ENCODE data around the gene UGT1A5. TPM values are rescaled to one million over a fixed set of nuclear protein-coding genes. Genes with fewer than 3 reads are reported as not detected.

UGT1A5 gene
- total RNA-seq, 2 experiments from 2014 or later = not detected

DNA sequence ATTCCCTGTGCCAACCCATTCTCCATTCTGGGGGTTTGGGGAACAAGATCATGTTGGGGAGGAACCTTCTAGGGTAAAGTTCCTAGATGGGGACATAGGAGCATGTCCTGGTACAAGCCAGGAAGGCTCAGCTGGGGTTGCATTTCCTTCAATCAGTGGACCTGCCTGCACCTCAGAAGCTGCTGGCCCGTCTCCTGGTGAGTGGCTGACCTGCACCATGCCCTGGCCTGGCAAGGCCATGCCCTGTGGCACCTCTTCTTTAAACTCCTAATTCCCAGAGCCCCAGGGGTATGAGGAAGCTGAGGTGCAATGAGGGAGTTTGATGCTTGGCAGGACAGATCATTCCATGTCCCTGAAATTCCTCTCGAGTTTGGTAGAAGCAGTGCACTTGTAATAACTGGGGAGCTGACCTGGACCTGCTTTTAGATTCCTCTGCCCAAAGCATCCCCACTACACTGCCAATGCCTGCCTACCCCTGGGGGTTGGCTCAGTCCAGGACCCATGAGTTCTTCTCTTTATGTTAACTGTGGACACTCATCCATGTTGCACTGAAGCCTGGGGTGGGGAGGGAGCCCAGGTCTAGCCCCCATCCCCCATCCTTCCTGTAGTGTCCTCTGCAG, 90.7 kb downstream of the UGT1A5 start:
- POLR2A ChIA-PET = no interaction called here
- Mint-ChIP-seq H3K27ac (no peak overlapping the region), H3K27me3 (peaks cover 22% of the 10 kb centered on the region), H3K9me3 (no peaks in the 10 kb centered on the region), H3K4me1 (peaks cover 7% of the 10 kb centered on the region), H3K4me3 (no peak overlapping the region), H3K36me3 (no peaks in the 10 kb centered on the region)
- ATAC-seq (ENCODE audit: low read depth) (no peak), DNase-seq (no peak)

DNA sequence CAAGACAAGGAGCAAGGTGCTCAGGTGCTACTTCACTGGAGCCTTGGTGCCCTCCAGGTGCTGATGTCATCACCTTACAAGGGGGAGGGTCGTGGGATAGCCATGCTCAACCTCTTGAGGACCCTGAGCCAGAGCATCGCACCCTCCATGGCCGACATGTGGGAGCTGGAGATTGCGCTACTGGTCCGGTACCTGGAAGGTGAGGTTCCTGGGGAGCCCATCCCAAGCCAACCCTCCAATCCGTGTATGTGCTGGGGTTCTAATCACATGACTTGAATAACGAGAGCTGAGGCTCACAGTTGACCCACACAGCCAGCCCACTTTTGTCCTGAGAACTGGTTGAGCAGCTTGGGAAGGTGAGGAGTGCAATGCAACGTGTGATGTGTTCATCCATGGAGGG, 91.3 kb downstream of the UGT1A5 start:
- Mint-ChIP-seq H3K27ac (no peak overlapping the region), H3K27me3 (peaks cover 20% of the 10 kb centered on the region), H3K4me3 (no peak overlapping the region), H3K9me3 (no peaks in the 10 kb centered on the region), H3K4me1 (peaks cover 7% of the 10 kb centered on the region), H3K36me3 (no peaks in the 10 kb centered on the region)
- no peak for ATAC-seq (ENCODE audit: low read depth)
- no peak for DNase-seq
- POLR2A ChIA-PET = no interaction called here

GRCh38 chr2:233807215-233807865, 94.6 kb downstream of the UGT1A5 start:
- H3K27me3 Mint-ChIP-seq = peaks cover 20% of the 10 kb centered on the region
- H3K4me3 Mint-ChIP-seq = no peak overlapping the region
- no peak for DNase-seq
- no peak overlapping the region for H3K27ac Mint-ChIP-seq
- H3K9me3 Mint-ChIP-seq = no peaks in the 10 kb centered on the region
- no peak for ATAC-seq (ENCODE audit: low read depth)
- no peaks in the 10 kb centered on the region for H3K36me3 Mint-ChIP-seq
- POLR2A ChIA-PET = no interaction called here
- H3K4me1 Mint-ChIP-seq = no peaks in the 10 kb centered on the region

DNA sequence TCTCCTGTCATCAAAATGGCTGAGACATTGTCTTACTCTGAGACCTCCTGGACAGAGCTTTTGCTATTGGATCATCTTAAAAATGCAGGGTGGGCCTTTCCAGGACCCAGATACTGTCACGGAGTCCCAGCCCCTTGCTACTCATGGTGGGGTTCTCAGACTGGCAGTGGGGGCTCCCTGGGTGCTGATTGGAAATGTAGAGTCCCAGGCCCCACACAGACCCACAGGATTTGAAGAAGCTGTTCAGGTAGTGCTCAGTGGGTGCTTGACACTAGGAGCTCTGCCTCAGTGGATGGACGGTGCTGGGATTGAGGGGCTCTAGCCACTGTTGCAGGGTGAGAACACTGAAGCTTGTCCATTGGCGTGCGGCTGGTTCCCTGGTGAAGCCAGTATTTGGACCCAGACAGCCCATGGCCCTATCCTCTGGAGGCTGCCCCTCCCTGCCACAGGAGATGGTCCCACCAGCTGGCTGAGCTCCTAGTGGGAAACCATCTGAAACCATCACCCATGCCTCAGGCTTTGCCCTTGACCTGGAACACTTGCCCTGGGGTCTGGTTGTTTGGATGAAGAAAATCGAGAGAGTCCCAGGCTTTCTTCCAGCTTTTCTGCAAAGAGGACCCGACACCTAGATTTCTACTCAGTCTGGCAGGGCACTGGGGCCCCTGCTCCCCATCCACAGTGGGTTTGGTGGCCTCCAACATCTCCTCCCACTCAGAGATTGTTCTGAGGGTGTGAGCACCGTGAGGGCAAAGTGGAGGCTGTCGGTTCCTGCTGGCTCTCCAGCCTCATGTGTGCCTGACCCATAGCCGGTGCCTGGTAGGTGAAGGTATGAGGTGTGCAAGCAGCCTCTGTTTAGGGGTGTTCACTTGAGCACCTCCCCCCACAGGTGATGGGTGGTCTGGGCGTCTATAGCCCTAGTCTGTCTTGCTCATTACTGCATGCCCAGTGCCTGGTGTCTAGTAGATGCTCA, 95.5 kb downstream of the UGT1A5 start:
- Mint-ChIP-seq H3K27me3 (peaks cover 17% of the 10 kb centered on the region), H3K9me3 (no peaks in the 10 kb centered on the region), H3K4me1 (no peaks in the 10 kb centered on the region), H3K27ac (no peak overlapping the region), H3K36me3 (no peaks in the 10 kb centered on the region), H3K4me3 (no peak overlapping the region)
- POLR2A ChIA-PET = interaction anchor here (0.5 kb wide), 1 partner anchor 106 kb away, joined by 4 read pairs; no protein-coding TSS in a partner anchor
- ATAC-seq (ENCODE audit: low read depth) = no peak
- no peak for DNase-seq

DNA sequence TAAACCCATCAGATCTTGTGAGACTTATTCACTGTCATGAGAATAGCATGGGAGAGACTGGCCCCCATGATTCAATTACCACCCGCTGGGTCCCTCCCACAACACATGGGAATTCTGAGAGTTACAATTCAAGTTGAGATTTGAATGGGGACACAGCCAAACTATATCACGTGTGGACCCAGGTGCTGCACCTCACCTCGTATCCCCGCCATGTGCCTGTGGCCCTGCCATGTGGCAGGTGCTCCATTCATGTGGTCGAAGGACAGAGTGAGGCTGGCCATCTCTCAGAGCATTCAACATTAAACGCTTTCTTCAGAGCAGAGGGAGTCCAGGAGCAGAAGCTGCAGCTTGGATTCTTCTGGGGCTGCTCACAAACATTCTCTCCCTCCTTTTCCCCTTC, 97.7 kb downstream of the UGT1A5 start:
- Mint-ChIP-seq H3K4me1 (no peaks in the 10 kb centered on the region), H3K4me3 (no peak overlapping the region), H3K27ac (no peak overlapping the region), H3K36me3 (no peaks in the 10 kb centered on the region), H3K9me3 (no peaks in the 10 kb centered on the region), H3K27me3 (peaks cover 11% of the 10 kb centered on the region)
- POLR2A ChIA-PET = no interaction called here
- ATAC-seq (ENCODE audit: low read depth) = no peak
- no peak for DNase-seq

GRCh38 chr2:233811087-233811486, 98.4 kb downstream of the UGT1A5 start:
- ATAC-seq (ENCODE audit: low read depth) = no peak
- no peak for DNase-seq
- peaks cover 12% of the 10 kb centered on the region for H3K27me3 Mint-ChIP-seq

DNA sequence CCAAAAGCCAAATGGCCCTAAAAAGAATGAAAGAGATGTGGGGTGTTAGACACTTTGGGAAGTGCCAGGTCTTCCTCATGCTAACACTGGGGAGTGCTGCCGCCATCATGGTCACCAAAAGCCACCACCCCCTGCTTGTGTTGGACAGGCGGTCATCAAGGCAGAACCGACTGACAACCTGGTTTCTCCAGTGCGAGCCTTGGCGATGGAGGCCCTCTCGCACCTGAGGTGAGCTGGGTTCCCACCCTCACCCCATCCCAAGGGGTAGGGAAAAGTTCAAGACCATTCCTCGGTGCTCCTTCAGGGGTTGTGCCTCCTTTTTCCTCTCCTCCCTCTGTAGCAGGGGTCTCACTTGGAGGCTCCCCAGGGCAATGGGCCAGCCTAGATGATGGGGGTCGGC, 99.0 kb downstream of the UGT1A5 start:
- ATAC-seq (ENCODE audit: low read depth) (no peak), DNase-seq (no peak)
- Mint-ChIP-seq H3K9me3 (no peaks in the 10 kb centered on the region), H3K27ac (no peak overlapping the region), H3K4me3 (no peak overlapping the region), H3K4me1 (no peaks in the 10 kb centered on the region), H3K27me3 (peaks cover 10% of the 10 kb centered on the region), H3K36me3 (no peaks in the 10 kb centered on the region)
- POLR2A ChIA-PET = no interaction called here

More at GRCh38 chr2:233811087-233811486, 98.4 kb downstream of the UGT1A5 start:
- H3K36me3 Mint-ChIP-seq = no peaks in the 10 kb centered on the region
- H3K9me3 Mint-ChIP-seq = no peaks in the 10 kb centered on the region
- no peak overlapping the region for H3K27ac Mint-ChIP-seq
- no peak overlapping the region for H3K4me3 Mint-ChIP-seq
- H3K4me1 Mint-ChIP-seq = no peaks in the 10 kb centered on the region
- POLR2A ChIA-PET = no interaction called here

- no peak for DNase-seq
- Mint-ChIP-seq H3K4me3 (no peak overlapping the region), H3K36me3 (no peaks in the 10 kb centered on the region), H3K9me3 (no peaks in the 10 kb centered on the region), H3K27me3 (peaks cover 10% of the 10 kb centered on the region), H3K27ac (no peak overlapping the region), H3K4me1 (peaks cover 3% of the 10 kb centered on the region)
- ATAC-seq (ENCODE audit: low read depth) = no peak
- POLR2A ChIA-PET = no interaction called here
Observed at GRCh38 chr2:233813236-233814055, 100.7 kb downstream of the UGT1A5 start.

DNA sequence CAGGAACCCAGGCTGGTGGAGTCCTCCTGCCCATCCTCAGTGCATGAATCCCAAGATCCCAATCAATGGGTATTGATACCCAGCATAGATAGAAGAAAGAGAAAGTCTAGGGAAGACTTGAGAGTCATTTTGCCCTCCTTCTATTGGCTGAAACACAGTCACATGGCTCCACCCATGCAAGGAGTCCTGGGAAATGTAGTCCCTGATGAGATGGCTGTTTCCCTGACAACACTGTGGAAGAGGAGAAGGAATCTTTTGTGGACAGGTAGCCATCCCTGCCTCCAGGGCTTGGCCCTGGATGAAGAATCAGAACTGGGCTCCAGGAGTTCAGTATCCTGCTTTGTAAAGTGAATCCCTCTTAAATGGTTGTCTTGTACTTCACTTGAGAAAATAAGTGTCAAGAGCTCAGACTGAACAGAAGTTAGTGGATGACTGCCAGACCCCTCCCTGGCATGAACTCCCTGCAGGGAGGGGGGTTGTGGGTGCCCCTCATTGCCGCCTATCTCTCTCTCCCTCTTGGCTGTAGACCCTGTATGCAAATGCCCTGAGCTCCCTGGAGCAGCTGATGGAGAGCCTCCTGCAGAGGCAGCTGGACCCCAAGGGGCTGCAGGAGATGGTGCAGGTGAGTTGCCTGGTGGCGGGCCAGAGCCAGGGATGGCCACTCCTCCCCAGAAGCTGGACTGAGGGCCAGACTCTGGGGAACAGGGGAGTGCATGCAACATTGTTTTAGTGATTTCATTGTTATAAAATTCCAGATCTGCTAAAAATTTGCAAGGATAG, 101.5 kb downstream of the UGT1A5 start:
- POLR2A ChIA-PET = no interaction called here
- no peak overlapping the region for H3K27ac Mint-ChIP-seq
- H3K4me3 Mint-ChIP-seq = no peak overlapping the region
- DNase-seq = no peak
- ATAC-seq (ENCODE audit: low read depth) = no peak
- H3K9me3 Mint-ChIP-seq = no peaks in the 10 kb centered on the region
- H3K4me1 Mint-ChIP-seq = peaks cover 3% of the 10 kb centered on the region
- peaks cover 10% of the 10 kb centered on the region for H3K27me3 Mint-ChIP-seq
- H3K36me3 Mint-ChIP-seq = no peaks in the 10 kb centered on the region

- Mint-ChIP-seq H3K36me3 (no peaks in the 10 kb centered on the region), H3K4me3 (no peak overlapping the region), H3K27me3 (peaks cover 10% of the 10 kb centered on the region), H3K9me3 (no peaks in the 10 kb centered on the region), H3K27ac (no peak overlapping the region), H3K4me1 (peaks cover 3% of the 10 kb centered on the region)
- no peak for DNase-seq
- POLR2A ChIA-PET = no interaction called here
- ATAC-seq (ENCODE audit: low read depth) = no peak
Observed at GRCh38 chr2:233815861-233816260, 103.2 kb downstream of the UGT1A5 start.

DNA sequence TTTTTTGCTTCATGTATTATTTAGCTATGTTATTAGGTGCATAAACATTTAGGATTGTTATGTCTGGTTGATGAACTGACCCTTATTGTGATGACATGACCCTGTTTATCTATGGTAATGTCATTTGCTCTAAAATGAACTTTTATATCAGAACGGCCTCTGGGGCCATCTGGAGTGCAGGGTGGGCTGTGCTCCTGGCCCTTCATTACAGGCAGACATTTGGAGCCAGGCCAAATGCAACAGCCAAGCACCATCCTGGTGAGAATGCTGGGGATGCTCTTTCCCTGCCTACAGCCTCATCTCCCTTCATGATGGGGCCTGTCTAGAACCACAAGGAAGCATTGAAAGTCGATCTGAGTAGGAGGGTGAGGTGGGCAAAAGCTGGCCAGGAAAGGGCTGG, 103.6 kb downstream of the UGT1A5 start:
- Mint-ChIP-seq H3K4me1 (peaks cover 3% of the 10 kb centered on the region), H3K4me3 (no peak overlapping the region), H3K36me3 (no peaks in the 10 kb centered on the region), H3K27me3 (peaks cover 10% of the 10 kb centered on the region), H3K9me3 (no peaks in the 10 kb centered on the region), H3K27ac (no peak overlapping the region)
- DNase-seq (no peak), ATAC-seq (ENCODE audit: low read depth) (no peak)
- POLR2A ChIA-PET = no interaction called here

DNA sequence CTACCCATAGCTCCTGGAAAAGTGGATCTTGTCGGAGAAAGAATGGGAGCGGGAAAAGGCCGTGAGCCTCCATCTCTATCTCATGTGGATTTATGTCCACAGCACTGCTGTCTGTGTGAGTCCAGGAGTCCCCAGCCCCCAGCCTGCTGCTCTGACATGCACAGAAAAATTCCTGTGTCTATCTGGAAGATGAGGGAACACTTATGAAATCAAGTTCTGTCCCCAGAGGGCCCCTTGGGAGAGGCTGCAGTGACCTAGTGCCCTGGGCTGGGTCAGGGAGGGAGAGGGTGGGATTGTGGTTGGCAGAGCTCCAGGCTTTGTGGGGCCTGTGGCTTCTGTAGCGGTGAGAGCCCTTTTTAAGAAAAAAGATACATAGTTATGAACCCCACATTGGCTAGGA, 104.1 kb downstream of the UGT1A5 start:
- Mint-ChIP-seq H3K27ac (no peak overlapping the region), H3K36me3 (no peaks in the 10 kb centered on the region), H3K9me3 (no peaks in the 10 kb centered on the region), H3K27me3 (peaks cover 10% of the 10 kb centered on the region), H3K4me1 (peaks cover 3% of the 10 kb centered on the region), H3K4me3 (no peak overlapping the region)
- DNase-seq (no peak), ATAC-seq (ENCODE audit: low read depth) (no peak)
- POLR2A ChIA-PET = no interaction called here
